Stimulated activated CD4-positive, alpha-beta T cell treated with anti-CD3 and anti-CD28 coated beads, Interleukin-2, amount 100 ng/mL, for 4 hours (primary cell): ENCODE data around the gene POC1B.
"Not testable (repeated sequence)": the region's sequence is repeated elsewhere in the genome, so short reads cannot be mapped to it uniquely, and the experiment has no call there.

Experiments
- DNase-seq: peaks from one replicate; pipeline ENCODE4 v3.0.0-alpha.2; 2020; ENCODE audit warnings: low read depth

The POC1B gene

DNA sequence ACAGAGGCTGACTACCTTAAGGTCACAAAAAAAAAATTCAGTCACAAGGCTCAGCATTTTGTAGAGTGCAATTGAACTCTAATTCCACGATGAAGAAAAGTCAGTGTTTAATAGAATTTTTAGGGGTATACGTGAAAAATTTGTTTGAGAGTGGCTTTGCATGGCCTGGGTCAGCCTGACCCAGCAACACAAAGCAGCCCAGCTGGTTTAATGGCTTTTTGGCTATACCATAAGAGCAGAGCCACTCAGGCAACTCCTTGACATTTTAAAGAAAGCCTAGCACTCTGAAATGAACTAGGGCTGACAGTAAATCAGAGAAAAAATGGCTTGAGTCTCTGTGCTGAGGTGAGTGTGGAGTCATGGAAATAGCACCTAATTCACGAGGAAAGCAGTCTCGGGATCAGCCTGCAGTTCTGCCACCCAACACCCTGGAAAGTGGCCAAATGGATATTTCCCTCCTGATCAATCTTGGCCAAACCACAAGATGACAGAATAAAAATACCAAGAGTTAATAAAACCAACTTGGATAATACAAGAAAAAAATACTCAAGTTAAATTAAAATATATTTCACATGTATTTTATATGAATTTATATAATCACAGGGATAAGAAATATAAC lies 60.8 kb downstream of the POC1B start:
- no peak for DNase-seq

GRCh38 chr12:89461649-89462612 lies 63.9 kb downstream of the POC1B start:
- no peak for DNase-seq

DNA sequence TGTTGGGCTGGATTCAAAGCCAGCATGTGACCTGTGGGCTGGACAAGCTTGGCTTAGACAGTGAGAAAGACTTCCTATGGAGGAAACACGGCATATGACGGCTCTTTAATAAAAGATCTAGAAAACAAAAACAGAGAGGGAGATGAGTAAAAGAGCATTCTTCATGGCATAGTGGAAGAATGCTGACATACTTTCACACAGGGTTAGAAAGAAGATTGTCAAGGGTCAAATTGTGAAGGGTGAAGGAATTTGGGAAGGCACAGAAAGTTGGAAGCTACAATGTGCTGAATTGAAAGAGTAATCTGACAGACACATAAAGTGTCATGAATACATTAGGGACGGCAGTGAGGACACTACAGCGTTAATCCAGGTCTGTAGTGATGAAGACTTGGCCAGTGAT lies 64.7 kb downstream of the POC1B start:
- no peak for DNase-seq

GRCh38 chr12:89459279-89459678 lies 66.6 kb downstream of the POC1B start:
- DNase-seq = not testable (repeated sequence)

- DNase-seq = no peak
These were observed 69.3 kb downstream of the POC1B start for GRCh38 chr12:89456565-89456964.

DNA sequence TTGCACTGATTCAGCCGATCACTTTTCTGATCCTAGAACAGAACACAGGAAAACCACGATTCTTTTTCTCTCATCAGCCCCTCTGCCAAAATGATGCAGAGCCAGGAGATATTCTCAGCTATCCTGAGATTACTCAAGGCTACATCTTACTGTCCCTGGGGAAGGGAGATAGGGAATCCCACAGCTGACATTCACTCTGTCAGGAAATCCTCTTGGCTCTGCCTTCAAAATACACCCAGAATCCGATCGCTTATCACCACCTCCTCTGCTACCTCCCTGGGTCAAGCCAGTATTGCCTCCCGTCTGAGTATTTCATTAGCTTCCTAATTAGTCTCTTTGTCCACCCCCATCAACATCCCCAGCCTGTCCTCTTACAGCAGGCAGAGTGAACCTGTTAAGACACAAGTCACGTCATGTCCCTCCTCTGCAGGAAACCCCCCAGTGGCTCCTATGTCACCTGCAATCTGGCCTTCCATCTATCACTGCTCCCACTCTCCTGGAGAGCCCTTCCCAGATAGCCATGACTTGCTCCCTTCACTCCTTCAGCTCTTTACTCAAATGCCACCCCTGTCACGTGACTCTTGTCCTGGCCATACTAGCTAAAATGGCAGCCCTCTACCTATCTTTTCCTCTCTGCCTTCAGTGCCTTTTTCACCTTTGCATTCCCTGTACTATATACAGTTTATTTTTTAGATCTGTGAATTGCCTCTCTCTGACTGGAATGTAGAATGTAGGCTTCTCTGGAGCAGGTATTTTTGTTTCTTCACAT lies 71.6 kb downstream of the POC1B start:
- no peak for DNase-seq

DNA sequence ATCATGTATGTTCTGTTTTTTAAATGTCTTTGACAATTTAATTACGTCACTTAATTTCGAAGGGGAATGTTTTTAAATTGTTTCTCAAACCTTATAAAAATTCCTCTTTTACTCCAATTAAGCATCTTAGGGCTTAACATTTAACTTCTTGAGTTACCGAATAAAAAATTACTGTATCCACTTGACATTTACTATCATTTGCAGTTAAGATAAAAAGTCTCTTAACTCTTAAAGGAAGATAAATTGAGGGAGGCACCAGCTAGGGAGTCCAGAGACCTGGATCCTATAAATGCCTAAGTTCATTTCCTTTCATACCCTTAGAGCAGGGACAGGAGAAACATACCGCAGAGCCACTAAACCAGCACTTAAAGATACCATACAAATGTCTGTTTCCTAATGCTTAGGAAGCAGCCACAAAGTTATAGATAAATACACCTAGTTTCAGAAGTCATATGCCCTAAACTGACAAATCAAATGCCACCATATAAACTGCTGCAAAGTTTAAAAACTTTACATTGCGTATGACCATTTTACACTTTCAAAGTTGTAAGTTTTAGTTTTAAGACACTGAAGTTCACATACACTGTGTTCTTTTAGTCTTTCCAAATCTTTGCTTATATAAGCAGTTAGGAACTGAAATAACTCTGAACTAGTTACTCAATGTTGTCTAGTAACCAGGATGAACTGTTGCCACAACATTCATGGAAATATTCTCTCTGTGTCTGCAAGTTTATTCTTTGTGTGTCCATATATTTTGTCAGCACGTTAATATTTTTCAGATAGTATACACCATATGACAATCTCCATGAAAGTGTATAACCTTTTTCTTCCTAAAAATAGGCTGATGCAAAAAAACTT lies 72.5 kb downstream of the POC1B start:
- DNase-seq = no peak

DNA sequence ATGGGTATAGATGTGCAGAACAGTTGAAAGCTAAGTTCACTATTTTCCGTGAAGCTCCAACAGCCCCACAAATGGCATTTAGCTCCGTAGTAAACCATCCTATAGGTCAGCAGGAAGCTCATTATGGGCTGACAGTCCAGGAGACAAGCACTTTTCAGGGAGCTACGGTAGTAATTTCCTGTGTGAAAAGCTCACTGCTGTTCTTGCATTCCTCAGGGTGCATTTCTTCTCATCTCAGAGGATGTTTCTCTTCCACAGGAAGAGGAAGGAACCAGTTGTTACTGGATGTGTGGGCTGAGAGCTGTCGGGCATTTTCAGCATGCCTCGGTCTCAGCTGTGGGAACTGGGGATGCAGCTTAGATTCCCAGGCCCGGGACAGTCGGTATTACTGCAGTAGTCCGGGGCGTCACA lies 74.0 kb downstream of the POC1B start:
- no peak for DNase-seq

DNA sequence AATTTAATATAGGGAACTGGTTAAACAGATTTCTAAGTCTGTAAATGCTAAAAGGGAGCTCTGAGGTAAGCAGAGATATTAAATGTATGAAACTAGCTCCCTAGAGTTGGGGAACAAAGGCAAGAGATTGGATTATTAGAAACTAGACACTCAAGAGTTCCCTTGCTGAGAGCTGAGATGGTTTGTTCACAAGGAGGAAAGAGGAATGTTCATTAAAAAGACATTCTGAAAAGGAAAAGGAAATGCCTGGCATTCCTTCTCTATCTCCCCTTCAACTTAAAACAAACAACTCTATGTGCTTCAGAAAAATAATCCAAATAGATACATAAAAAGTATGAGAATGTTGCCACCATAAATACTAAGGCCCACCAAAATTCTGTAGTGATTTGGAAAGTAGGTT lies 74.9 kb downstream of the POC1B start:
- DNase-seq = no peak

DNA sequence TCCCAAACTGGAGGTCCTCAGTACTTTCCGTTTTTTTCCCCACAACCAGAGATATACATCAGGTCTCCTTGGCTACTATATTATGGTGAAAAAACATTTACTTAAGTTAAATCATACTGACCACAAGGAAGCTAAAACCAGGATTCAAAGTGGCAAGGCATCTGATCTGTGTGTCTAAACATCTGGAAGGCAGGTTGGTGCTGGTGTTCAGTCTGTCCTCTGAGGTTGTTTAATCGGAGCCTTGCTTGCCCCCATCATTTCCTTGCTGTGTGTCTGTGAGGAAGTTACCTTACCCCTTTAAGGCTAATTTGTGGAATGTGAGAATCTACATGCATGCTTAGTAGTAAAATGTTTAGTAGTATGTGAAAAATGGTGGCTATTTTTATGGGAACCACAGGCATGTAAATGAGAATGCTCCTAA lies 76.9 kb downstream of the POC1B start:
- no peak for DNase-seq

- no peak for DNase-seq
These were observed 77.3 kb downstream of the POC1B start for GRCh38 chr12:89448526-89448925.

DNA sequence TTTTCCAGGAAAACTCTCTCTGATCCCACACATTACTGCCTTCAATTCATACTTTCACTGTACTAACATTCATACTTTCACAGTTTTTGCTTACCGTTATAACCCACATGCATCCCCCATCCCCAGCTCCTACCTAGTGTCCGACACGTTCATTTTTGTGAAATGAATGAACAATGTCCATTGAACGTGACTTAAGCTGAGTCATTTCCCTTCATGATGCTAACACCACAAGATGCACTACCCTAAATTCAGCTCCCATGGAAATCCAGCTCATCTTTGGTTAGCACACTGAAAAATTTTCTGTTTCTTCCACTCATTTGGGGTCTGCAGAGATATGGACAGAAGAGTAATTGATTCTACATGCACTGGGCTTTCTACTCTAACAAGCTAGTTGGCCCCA lies 85.9 kb downstream of the POC1B start:
- DNase-seq = no peak

- no peak for DNase-seq
These were observed 88.6 kb downstream of the POC1B start for GRCh38 chr12:89437231-89437630.

- no peak for DNase-seq
These were observed 89.8 kb downstream of the POC1B start for GRCh38 chr12:89436062-89436461.

DNA sequence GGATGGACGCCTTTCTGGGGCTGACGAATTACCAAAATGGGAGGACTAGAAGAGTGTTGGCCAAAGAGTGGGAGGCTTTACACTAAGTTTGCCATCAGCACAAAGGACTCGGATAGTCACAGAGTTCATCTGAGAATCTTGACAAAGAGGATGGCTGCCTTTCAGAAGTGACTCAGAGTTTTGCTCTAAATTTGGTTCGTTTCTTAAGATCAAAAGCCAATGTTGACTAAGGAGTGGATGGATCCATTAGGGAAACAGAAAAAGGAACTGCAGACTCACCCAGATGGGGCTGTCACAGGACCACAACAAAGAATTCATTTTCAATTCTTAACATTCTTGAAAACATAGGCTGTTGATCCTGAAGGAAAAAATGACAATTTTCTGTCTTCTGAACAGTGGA lies 92.2 kb downstream of the POC1B start:
- DNase-seq = no peak

- DNase-seq = no peak
These were observed 93.5 kb downstream of the POC1B start for GRCh38 chr12:89432396-89432795.

DNA sequence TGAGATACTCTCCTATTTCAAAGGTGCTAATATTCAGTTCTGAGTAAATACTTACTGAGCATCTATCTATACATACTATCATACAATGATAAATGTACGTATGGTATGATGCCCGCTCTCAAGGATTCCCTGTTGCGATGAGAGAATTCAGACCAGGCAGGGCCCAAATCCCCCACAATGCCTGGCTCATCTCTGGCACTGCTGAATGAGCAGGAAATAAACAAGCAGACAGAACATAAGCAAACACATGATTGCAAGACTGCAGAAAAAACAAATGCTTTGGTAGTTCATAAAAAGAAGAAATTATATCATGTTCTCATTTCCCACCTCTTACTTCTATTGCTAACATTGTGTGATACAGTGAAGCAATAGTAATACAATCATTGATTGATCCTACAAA lies 96.3 kb downstream of the POC1B start:
- no peak for DNase-seq

GRCh38 chr12:89427508-89428156 lies 98.2 kb downstream of the POC1B start:
- no peak for DNase-seq

GRCh38 chr12:89424846-89425245 lies 101.0 kb downstream of the POC1B start:
- DNase-seq = no peak

DNA sequence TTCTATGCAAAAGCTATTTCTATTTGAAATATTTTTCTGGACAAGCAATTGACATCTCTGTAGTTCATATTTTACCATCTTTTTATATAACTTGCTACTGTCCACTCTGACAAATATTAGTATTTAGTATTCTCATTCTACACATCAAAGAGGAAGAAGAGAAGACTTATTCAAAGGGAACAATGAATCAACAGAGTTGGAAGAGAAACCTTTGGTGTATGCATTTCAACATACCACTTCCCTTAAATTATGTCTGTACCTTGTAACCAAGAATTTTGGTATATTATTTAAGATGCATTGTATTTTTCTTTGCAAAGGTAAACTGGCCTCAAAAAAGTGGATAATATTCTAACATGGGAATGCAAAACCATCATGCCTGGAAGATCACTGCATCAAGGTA lies 101.5 kb downstream of the POC1B start:
- no peak for DNase-seq
